HEK293 (cell line): ENCODE data around the gene SAMD8.

ENCODE experiments used
- CTCF ChIP-seq: fragments of 450-650 bp; formaldehyde crosslinking; IDR thresholded peaks from 2 replicates; pipeline ENCODE4 v1.5.1; 2016; ENCODE audit warnings: missing biosample characterization, missing genetic modification characterization
- IKZF3 ChIP-seq: fragments of 450-650 bp; IDR thresholded peaks from 2 replicates; pipeline ENCODE4 v1.5.0; 2018; ENCODE audit warnings: missing biosample characterization, mild to moderate bottlenecking, missing genetic modification characterization, moderate library complexity
- TCF7L2 ChIP-seq: IDR thresholded peaks from 2 replicates; pipeline ENCODE4 v1.6.1; 2011; ENCODE audit warnings: low read depth, mild to moderate bottlenecking, inconsistent platforms, low read length, moderate library complexity, borderline replicate concordance
- ZBTB6 ChIP-seq: fragments of 450-650 bp; formaldehyde crosslinking; IDR thresholded peaks from 2 replicates; pipeline ENCODE4 v1.5.1; 2017; ENCODE audit warnings: missing biosample characterization, missing genetic modification characterization
- ZNF155 ChIP-seq: fragments of 450-650 bp; formaldehyde crosslinking; IDR thresholded peaks from 2 replicates; pipeline ENCODE4 v1.5.1; 2016; ENCODE audit warnings: missing biosample characterization, missing genetic modification characterization
- ZNF292 ChIP-seq: fragments of 450-650 bp; formaldehyde crosslinking; IDR thresholded peaks from 2 replicates; pipeline ENCODE4 v1.5.1; 2016; ENCODE audit warnings: low read depth, missing biosample characterization, missing genetic modification characterization, borderline replicate concordance
- ZNF398 ChIP-seq: fragments of 450-650 bp; formaldehyde crosslinking; IDR thresholded peaks from 2 replicates; pipeline ENCODE4 v1.5.1; 2017; ENCODE audit warnings: missing biosample characterization, missing genetic modification characterization
- ZNF404 ChIP-seq: fragments of 450-650 bp; formaldehyde crosslinking; IDR thresholded peaks from 2 replicates; pipeline ENCODE4 v1.5.1; 2017; ENCODE audit warnings: missing biosample characterization, missing genetic modification characterization
- ZNF521 ChIP-seq: fragments of 450-650 bp; formaldehyde crosslinking; IDR thresholded peaks from 2 replicates; pipeline ENCODE4 v1.5.1; 2017; ENCODE audit warnings: missing biosample characterization, mild to moderate bottlenecking, missing genetic modification characterization
- ZNF571 ChIP-seq: fragments of 450-650 bp; formaldehyde crosslinking; IDR thresholded peaks from 2 replicates; pipeline ENCODE4 v1.5.0; 2017; ENCODE audit warnings: missing biosample characterization, missing genetic modification characterization
- ZNF660 ChIP-seq: fragments of 450-650 bp; IDR thresholded peaks from 2 replicates; pipeline ENCODE4 v1.5.1; 2018; ENCODE audit warnings: missing biosample characterization, mild to moderate bottlenecking, missing genetic modification characterization

GRCh38 chr10:75115137-75115536, 3.7 kb downstream of the SAMD8 start:
- TF ChIP-seq ZNF292 (tag by site-specific recombination): no peak
- TF ChIP-seq ZNF404 (tag by site-specific recombination): no peak
- no peak for TF ChIP-seq ZNF660 (tag by site-specific recombination)
- no peak for TF ChIP-seq CTCF (tag by site-specific recombination)
- TF ChIP-seq ZNF571 (tag by site-specific recombination): no peak
- no peak for TF ChIP-seq ZBTB6 (tag by site-specific recombination)
- no peak for TF ChIP-seq TCF7L2
- no peak for TF ChIP-seq ZNF521 (tag by site-specific recombination)
- 0 out of 2 replicates have a peak, but pooled peaks have one; percentile 7 for TF ChIP-seq IKZF3 (tag by site-specific recombination)
- TF ChIP-seq ZNF398: no peak
- no peak for TF ChIP-seq ZNF155 (tag by site-specific recombination)
